Stimulated activated naive B cell treated with anti-CD40 and anti-IgM and Interleukin-4, amounts not matched to agents 10 μg/mL and 1 μg/mL and 100 μg/mL, for 72 hours (primary cell): Measurements from ENCODE around the gene ATP11B.
"Not testable (repeated sequence)": the region's sequence is repeated elsewhere in the genome, so short reads cannot be mapped to it uniquely, and the experiment has no call there.

Source experiments
- ATAC-seq, 2 donors: fragments of 150-1000 bp; cut with Tn5 transposase; replicated peaks; 2 replicates each; pipeline ENCODE4 v1.10.0; 2021; ENCODE audit warnings: moderate library complexity in 1 of 2
- DNase-seq: peaks from one replicate; pipeline ENCODE4 v3.0.0; 2021
- H3K27ac Mint-ChIP-seq: one replicate; pipeline ENCODE4 v1.8.0; 2022; ENCODE audit warnings: mild to moderate bottlenecking, mixed read lengths
- H3K27me3 Mint-ChIP-seq, 2 donors: one replicate each; pipeline ENCODE4 v1.8.0; 2022; ENCODE audit warnings: mixed read lengths in 2 of 2
- H3K36me3 Mint-ChIP-seq, 2 donors: one replicate each; pipeline ENCODE4 v1.8.0; 2022; ENCODE audit warnings: mixed read lengths in 2 of 2, mild to moderate bottlenecking in 1 of 2
- H3K4me1 Mint-ChIP-seq, 2 donors: one replicate each; pipeline ENCODE4 v1.8.0; 2022; ENCODE audit warnings: mixed read lengths in 2 of 2, mild to moderate bottlenecking in 1 of 2
- H3K4me3 Mint-ChIP-seq, 2 donors: one replicate each; pipeline ENCODE4 v1.8.0; 2022; ENCODE audit warnings: mild to moderate bottlenecking in 2 of 2, mixed read lengths in 2 of 2, moderate library complexity in 1 of 2
- H3K9me3 Mint-ChIP-seq, 2 donors: one replicate each; pipeline ENCODE4 v1.8.0; 2022; ENCODE audit warnings: mixed read lengths in 2 of 2, mild to moderate bottlenecking in 1 of 2

ATP11B gene

GRCh38 chr3:182837855-182838454 is 44.7 kb downstream of the ATP11B start:
- no peak overlapping the region for H3K27ac Mint-ChIP-seq
- H3K4me3 Mint-ChIP-seq = no peak overlapping the region
- H3K27me3 Mint-ChIP-seq = no peaks in the 10 kb centered on the region
- H3K36me3 Mint-ChIP-seq = peaks cover 28 to 40% of the 10 kb centered on the region in 2 donors
- no peaks in the 10 kb centered on the region for H3K9me3 Mint-ChIP-seq
- peaks cover 0 to 5% of the 10 kb centered on the region in 2 donors for H3K4me1 Mint-ChIP-seq
- ATAC-seq (no peak), DNase-seq (no peak)

GRCh38 chr3:182843478-182843877 is 50.2 kb downstream of the ATP11B start:
- Mint-ChIP-seq H3K27me3 (no peaks in the 10 kb centered on the region), H3K36me3 (peaks cover 33 to 55% of the 10 kb centered on the region in 2 donors), H3K4me1 (peaks cover 0 to 2% of the 10 kb centered on the region in 2 donors), H3K27ac (no peak overlapping the region), H3K9me3 (no peaks in the 10 kb centered on the region), H3K4me3 (no peak overlapping the region)
- DNase-seq = no peak
- ATAC-seq = no peak

DNA sequence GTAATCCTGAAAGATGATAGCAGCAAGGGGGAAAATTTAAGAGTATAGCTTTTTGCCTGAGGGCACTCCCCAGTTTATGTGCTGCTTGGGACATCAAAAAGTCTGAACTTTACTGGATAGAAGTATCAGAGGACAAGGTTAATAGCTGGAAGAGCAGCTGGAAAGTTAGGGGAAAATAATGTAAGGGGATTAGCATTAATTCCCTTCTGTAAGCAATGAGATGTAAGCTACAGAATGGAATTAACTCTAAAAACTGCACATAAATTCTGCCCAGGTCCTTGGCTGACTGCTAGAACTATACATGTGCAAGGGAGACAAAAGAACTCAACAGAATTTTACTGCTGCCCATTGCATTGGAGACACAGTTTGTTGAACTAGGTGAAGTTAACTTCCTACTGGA is 55.6 kb downstream of the ATP11B start:
- peaks cover 23 to 58% of the 10 kb centered on the region in 2 donors for H3K36me3 Mint-ChIP-seq
- no peaks in the 10 kb centered on the region for H3K27me3 Mint-ChIP-seq
- no peak overlapping the region for H3K27ac Mint-ChIP-seq
- no peaks in the 10 kb centered on the region for H3K4me1 Mint-ChIP-seq
- H3K9me3 Mint-ChIP-seq = no peaks in the 10 kb centered on the region
- DNase-seq (no peak), ATAC-seq (no peak)
- no peak overlapping the region for H3K4me3 Mint-ChIP-seq

- Mint-ChIP-seq H3K4me1 (no peaks in the 10 kb centered on the region), H3K9me3 (no peaks in the 10 kb centered on the region), H3K27ac (no peak overlapping the region), H3K4me3 (no peak overlapping the region), H3K27me3 (no peaks in the 10 kb centered on the region), H3K36me3 (peaks cover 20 to 32% of the 10 kb centered on the region in 2 donors)
- no peak for ATAC-seq
- DNase-seq = no peak
Measured at GRCh38 chr3:182855076-182855475, 61.8 kb downstream of the ATP11B start.

GRCh38 chr3:182861348-182861747 is 68.0 kb downstream of the ATP11B start:
- Mint-ChIP-seq H3K4me3 (no peak overlapping the region), H3K36me3 (peaks cover 22 to 30% of the 10 kb centered on the region in 2 donors), H3K27ac (no peak overlapping the region), H3K4me1 (peaks cover 0 to 2% of the 10 kb centered on the region in 2 donors), H3K9me3 (no peaks in the 10 kb centered on the region), H3K27me3 (no peaks in the 10 kb centered on the region)
- ATAC-seq = no peak
- DNase-seq = no peak

DNA sequence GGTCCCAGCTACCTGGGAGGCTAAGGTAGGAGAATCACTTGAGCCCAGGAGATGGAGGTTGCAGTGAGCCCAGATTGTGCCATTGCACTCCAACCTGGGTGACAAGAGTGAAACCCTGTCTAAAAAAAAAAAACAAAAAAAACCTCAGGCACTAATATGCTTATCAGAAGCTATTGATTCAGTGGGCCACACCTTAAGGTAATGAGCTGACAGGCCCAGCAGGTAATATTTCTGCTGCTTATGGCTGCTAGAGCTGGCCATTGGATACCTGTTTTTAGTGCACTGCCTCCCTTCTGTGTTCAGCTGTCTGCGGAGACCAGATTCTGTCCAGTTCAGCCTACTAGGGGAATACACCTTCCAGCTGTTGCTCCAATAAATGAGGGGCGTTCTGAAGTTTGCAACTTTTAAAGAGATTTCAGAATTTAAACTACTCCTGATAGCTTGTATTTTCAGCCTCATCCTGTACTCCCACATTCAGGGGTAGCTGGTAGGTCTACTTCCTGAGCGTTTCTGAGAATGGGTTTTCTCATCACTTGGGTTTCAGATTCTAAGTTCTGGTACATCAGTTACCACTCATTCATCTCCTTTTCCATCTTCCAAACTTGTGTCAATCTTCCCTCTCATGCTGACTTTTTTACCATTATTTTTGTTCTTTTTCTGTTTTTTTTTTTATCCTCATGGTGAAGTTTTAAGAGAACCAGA is 69.0 kb downstream of the ATP11B start:
- Mint-ChIP-seq H3K27me3 (no peaks in the 10 kb centered on the region), H3K4me1 (peaks cover 0 to 2% of the 10 kb centered on the region in 2 donors), H3K9me3 (no peaks in the 10 kb centered on the region), H3K36me3 (peaks cover 21 to 30% of the 10 kb centered on the region in 2 donors), H3K27ac (no peak overlapping the region), H3K4me3 (no peak overlapping the region)
- ATAC-seq (no peak), DNase-seq (no peak)

- H3K4me1 Mint-ChIP-seq = peaks cover 0 to 2% of the 10 kb centered on the region in 2 donors
- H3K9me3 Mint-ChIP-seq = no peaks in the 10 kb centered on the region
- DNase-seq = no peak
- H3K4me3 Mint-ChIP-seq = no peak overlapping the region
- H3K27ac Mint-ChIP-seq = no peak overlapping the region
- peaks cover 25 to 40% of the 10 kb centered on the region in 2 donors for H3K36me3 Mint-ChIP-seq
- no peaks in the 10 kb centered on the region for H3K27me3 Mint-ChIP-seq
- ATAC-seq = no peak
Measured at GRCh38 chr3:182869059-182869458, 75.8 kb downstream of the ATP11B start.

DNA sequence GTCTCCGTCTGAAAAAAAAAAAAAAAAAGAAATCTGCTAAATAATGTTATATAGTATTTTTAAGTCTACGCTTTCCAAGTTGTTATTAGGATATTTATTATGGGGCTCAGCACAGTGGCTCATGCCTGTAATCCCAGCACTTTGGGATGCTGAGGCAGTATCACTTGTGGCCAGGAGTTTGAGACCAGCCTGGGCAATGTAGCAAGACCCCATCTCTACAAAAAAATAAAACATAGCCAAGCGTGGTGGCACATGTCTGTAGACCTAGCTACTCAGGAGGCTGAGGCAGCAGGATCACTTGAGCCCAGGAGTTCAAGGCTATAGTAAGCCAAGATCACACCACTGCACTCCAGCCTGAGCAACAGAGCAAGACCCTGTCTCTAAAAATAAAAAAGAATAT is 77.6 kb downstream of the ATP11B start:
- peaks cover 21 to 36% of the 10 kb centered on the region in 2 donors for H3K36me3 Mint-ChIP-seq
- not testable (repeated sequence) for H3K4me1 Mint-ChIP-seq, H3K4me3 Mint-ChIP-seq, H3K9me3 Mint-ChIP-seq, DNase-seq, H3K27me3 Mint-ChIP-seq, ATAC-seq, H3K27ac Mint-ChIP-seq

DNA sequence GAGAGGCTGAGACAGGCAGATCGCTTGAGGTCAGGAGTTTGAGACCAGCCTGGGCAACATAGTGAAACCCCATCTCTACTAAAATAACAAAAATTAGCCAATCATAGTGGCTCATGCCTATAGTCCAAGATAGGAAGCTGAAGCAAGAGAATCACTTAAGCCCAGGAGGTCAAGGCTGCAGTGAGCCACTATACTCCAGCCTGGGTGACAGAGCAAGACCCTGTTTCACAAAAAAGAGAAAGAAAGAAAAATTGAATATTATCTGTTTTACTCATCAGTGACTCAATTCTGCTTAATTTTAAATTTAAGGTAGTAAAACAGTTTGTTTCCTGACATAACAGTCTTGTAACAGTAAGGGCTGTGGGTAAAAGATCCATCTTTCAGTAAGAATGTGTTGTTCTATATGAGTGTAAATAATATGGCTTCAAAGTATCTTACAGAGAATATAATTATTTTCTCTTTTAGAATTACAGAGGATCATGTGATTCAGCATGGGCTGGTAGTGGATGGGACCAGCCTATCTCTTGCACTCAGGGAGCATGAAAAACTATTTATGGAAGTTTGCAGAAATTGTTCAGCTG is 85.8 kb downstream of the ATP11B start:
- H3K4me1 Mint-ChIP-seq = no peaks in the 10 kb centered on the region
- H3K36me3 Mint-ChIP-seq = peaks cover 7 to 9% of the 10 kb centered on the region in 2 donors
- no peak for ATAC-seq

DNA sequence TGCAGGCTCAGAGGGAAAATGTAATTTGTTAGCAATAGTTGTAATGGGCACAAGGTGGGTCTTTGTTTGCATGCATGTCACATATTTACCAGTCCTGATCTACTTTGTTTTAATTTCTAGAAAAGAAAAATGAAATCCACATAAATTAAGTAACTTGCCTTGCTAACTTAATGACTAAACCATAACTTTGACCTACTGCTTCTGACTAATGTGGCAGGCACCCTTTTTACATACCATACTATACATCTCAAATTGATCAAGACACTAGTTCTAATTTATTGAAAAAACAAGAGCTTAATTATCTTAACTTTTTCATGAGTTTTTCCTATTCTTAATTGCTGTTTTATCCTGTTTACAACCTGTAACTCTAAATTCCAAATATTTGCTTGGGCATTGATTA is 93.2 kb downstream of the ATP11B start:
- H3K27ac Mint-ChIP-seq = no peak overlapping the region
- no peaks in the 10 kb centered on the region for H3K9me3 Mint-ChIP-seq
- peaks cover 9 to 22% of the 10 kb centered on the region in 2 donors for H3K36me3 Mint-ChIP-seq

More for the DNA sequence above, 85.8 kb downstream of the ATP11B start:
- no peak for DNase-seq
- no peak overlapping the region for H3K4me3 Mint-ChIP-seq
- no peaks in the 10 kb centered on the region for H3K9me3 Mint-ChIP-seq
- no peaks in the 10 kb centered on the region for H3K27me3 Mint-ChIP-seq
- H3K27ac Mint-ChIP-seq = no peak overlapping the region

GRCh38 chr3:182889948-182890629 is 96.8 kb downstream of the ATP11B start:
- H3K36me3 Mint-ChIP-seq = peaks cover 23 to 38% of the 10 kb centered on the region in 2 donors
- H3K4me3 Mint-ChIP-seq = no peak overlapping the region
- DNase-seq (no peak), ATAC-seq (no peak)
- no peaks in the 10 kb centered on the region for H3K4me1 Mint-ChIP-seq
- H3K27me3 Mint-ChIP-seq = no peaks in the 10 kb centered on the region
- H3K27ac Mint-ChIP-seq = no peak overlapping the region
- H3K9me3 Mint-ChIP-seq = no peaks in the 10 kb centered on the region

More for the DNA sequence above, 93.2 kb downstream of the ATP11B start:
- no peak for DNase-seq
- no peak for ATAC-seq
- H3K4me1 Mint-ChIP-seq = no peaks in the 10 kb centered on the region
- no peaks in the 10 kb centered on the region for H3K27me3 Mint-ChIP-seq
- no peak overlapping the region for H3K4me3 Mint-ChIP-seq

- Mint-ChIP-seq H3K4me1 (no peaks in the 10 kb centered on the region), H3K27me3 (no peaks in the 10 kb centered on the region), H3K4me3 (no peak overlapping the region), H3K36me3 (peaks cover 25 to 38% of the 10 kb centered on the region in 2 donors), H3K27ac (no peak overlapping the region), H3K9me3 (no peaks in the 10 kb centered on the region)
- ATAC-seq (no peak), DNase-seq (no peak)
Measured at GRCh38 chr3:182891364-182891763, 98.1 kb downstream of the ATP11B start.

GRCh38 chr3:182892226-182892625 is 98.9 kb downstream of the ATP11B start:
- no peaks in the 10 kb centered on the region for H3K27me3 Mint-ChIP-seq
- DNase-seq = no peak
- H3K4me1 Mint-ChIP-seq = no peaks in the 10 kb centered on the region
- ATAC-seq = no peak
- no peak overlapping the region for H3K4me3 Mint-ChIP-seq
- H3K9me3 Mint-ChIP-seq = no peaks in the 10 kb centered on the region
- H3K27ac Mint-ChIP-seq = no peak overlapping the region
- H3K36me3 Mint-ChIP-seq = peaks cover 23 to 30% of the 10 kb centered on the region in 2 donors

GRCh38 chr3:182895513-182896112 is 102.3 kb downstream of the ATP11B start:
- Mint-ChIP-seq H3K36me3 (peaks cover 18 to 26% of the 10 kb centered on the region in 2 donors), H3K9me3 (no peaks in the 10 kb centered on the region), H3K27me3 (no peaks in the 10 kb centered on the region), H3K27ac (no peak overlapping the region), H3K4me1 (no peaks in the 10 kb centered on the region), H3K4me3 (no peak overlapping the region)
- ATAC-seq (no peak), DNase-seq (no peak)
